HepG2 (cell line): ENCODE data around the gene ANTXR1. TPM values are rescaled to one million over a fixed set of nuclear protein-coding genes. Genes with fewer than 3 reads are reported as not detected.

Source experiments
- ATAC-seq: fragments of 200-7000 bp; cut with Tn5 transposase; 3 replicates; pipeline ENCODE4 v1.9.1; 2020; ENCODE audit warnings: mild to moderate bottlenecking, moderate library complexity
- BruUV-seq: library from RNA; stranded (reverse); fragments of 400-500 nt; replicated peaks from 2 replicates; lab custom pipeline; 2021; lab: Mats Ljungman, UMichigan
- CTCF ChIA-PET: fragments of 300-600 bp; formaldehyde crosslinking; extraction: SDS; loops from one replicate; lab custom pipeline; 2021; ENCODE audit warnings: low total read pairs, inconsistent platforms, low intra/inter-chr PET ratio; lab: Yijun Ruan, JAX
- POLR2A ChIA-PET: fragments of 350-600 bp; sonication (Branson Sonifier 250); formaldehyde crosslinking; loops from one replicate; lab custom pipeline; 2020; ENCODE audit warnings: antibody characterized with exemption, inconsistent platforms; lab: Yijun Ruan, JAX
- DNase-seq: peaks from one replicate; pipeline ENCODE4 v3.0.0-alpha.2; 2015; ENCODE audit warnings: low spot score
- FAIRE-seq: peaks from 3 replicates; lab custom pipeline; 2011; peaks lifted over from hg19 to GRCh38; lab: Jason Lieb, UNC
- H2AFZ ChIP-seq: one replicate; pipeline ENCODE4 v1.6.1; 2011; ENCODE audit warnings: low read length, inconsistent platforms
- H3K27ac ChIP-seq: fragments of 300-600 bp; 3 replicates; pipeline ENCODE4 v1.8.0; 2011; ENCODE audit warnings: mixed run types, mild to moderate bottlenecking, mixed read lengths, low read length, inconsistent platforms; ENCODE audit not compliant: insufficient read depth; ENCODE audit errors: extremely low read length
- H3K27me3 ChIP-seq, 2 experiments: fragments of 200-600 bp in 1 of 2; 2 replicates in 1 of 2; 3 replicates in 1 of 2; pipeline versions ENCODE4 v1.6.0 to v1.8.0; 2011; ENCODE audit warnings: low read length in 2 of 2, mild to moderate bottlenecking in 2 of 2, moderate library complexity in 2 of 2, inconsistent platforms in 1 of 2; ENCODE audit not compliant: insufficient read depth in 2 of 2, control insufficient read depth in 1 of 2
- H3K36me3 ChIP-seq, 2 experiments: fragments of 200-600 bp in 1 of 2; replicated peaks in 1 of 2; 2 replicates in 1 of 2; 3 replicates in 1 of 2; pipeline versions ENCODE4 v1.5.1 to v1.8.0; 2011; ENCODE audit warnings: low read length in 2 of 2, inconsistent platforms in 1 of 2; ENCODE audit not compliant: insufficient read depth in 2 of 2, control insufficient read depth in 1 of 2
- H3K4me1 ChIP-seq: 2 replicates; pipeline ENCODE4 v1.5.1; 2012; ENCODE audit warnings: low read length, inconsistent platforms; ENCODE audit not compliant: insufficient read depth
- H3K4me2 ChIP-seq: 2 replicates; pipeline ENCODE4 v1.6.0; 2011; ENCODE audit warnings: low read depth, low read length, inconsistent platforms
- H3K4me3 ChIP-seq, 3 experiments: fragments of 200-600 bp in 1 of 3; sonication (generic), shearing (Covaris generic) in 1 of 3; replicated peaks in 1 of 3; 2 replicates each; pipeline ENCODE4 v1.5.1; 2011 to 2016; ENCODE audit warnings: low read length in 3 of 3, inconsistent platforms in 2 of 3, low read depth in 2 of 3, mild to moderate bottlenecking in 2 of 3, control low read depth in 1 of 3, mixed read lengths in 1 of 3; ENCODE audit not compliant: insufficient read depth in 1 of 3
- H3K79me2 ChIP-seq: one replicate; pipeline ENCODE4 v1.6.1; 2011; ENCODE audit warnings: low read length, inconsistent platforms; ENCODE audit not compliant: insufficient read depth
- H3K9ac ChIP-seq: 2 replicates; pipeline ENCODE4 v1.6.0; 2011; ENCODE audit warnings: mild to moderate bottlenecking, low read depth, low read length, inconsistent platforms; ENCODE audit not compliant: insufficient read depth
- H3K9me3 ChIP-seq: 2 replicates; pipeline ENCODE4 v1.5.1; 2012; ENCODE audit warnings: mild to moderate bottlenecking, low read length
- H4K20me1 ChIP-seq: 2 replicates; pipeline ENCODE4 v1.6.0; 2011; ENCODE audit warnings: inconsistent platforms, mild to moderate bottlenecking, low read length, moderate library complexity; ENCODE audit not compliant: insufficient read depth
- CENPBD1 ChIP-seq: sonication (generic); formaldehyde crosslinking; IDR thresholded peaks from 2 replicates; pipeline ENCODE4 v1.8.0; 2022; ENCODE audit warnings: missing genetic modification reagents, low read depth, mild to moderate bottlenecking, borderline replicate concordance
- CENPT ChIP-seq: sonication (generic); formaldehyde crosslinking; IDR thresholded peaks from 2 replicates; pipeline ENCODE4 v1.8.0; 2022; ENCODE audit warnings: low read depth, mild to moderate bottlenecking, moderate library complexity, missing genetic modification reagents
- EZH2 ChIP-seq: conservative IDR thresholded peaks from 2 replicates; pipeline ENCODE4 v1.6.1; 2012; ENCODE audit warnings: mild to moderate bottlenecking, low read depth, low read length, moderate library complexity
- FOXP4 ChIP-seq: sonication (generic); formaldehyde crosslinking; IDR thresholded peaks from 2 replicates; pipeline ENCODE4 v1.4.0; 2020; ENCODE audit warnings: missing genetic modification reagents
- GLI4 ChIP-seq: sonication (generic); formaldehyde crosslinking; IDR thresholded peaks from 2 replicates; pipeline ENCODE4 v1.5.1; 2020; ENCODE audit warnings: missing genetic modification reagents, mild to moderate bottlenecking, moderate library complexity, borderline replicate concordance
- NFKBIZ ChIP-seq: IDR thresholded peaks from 2 replicates; pipeline ENCODE4 v1.6.1; 2018; ENCODE audit warnings: missing genetic modification reagents, missing compliant biosample characterization
- SP140L ChIP-seq: sonication (generic); formaldehyde crosslinking; IDR thresholded peaks from 2 replicates; pipeline ENCODE4 v1.4.0; 2020; ENCODE audit warnings: missing genetic modification reagents, borderline replicate concordance
- THAP7 ChIP-seq: sonication (generic); formaldehyde crosslinking; IDR thresholded peaks from 2 replicates; pipeline ENCODE4 v1.8.1; 2023; ENCODE audit warnings: mild to moderate bottlenecking, missing genetic modification reagents
- ZBTB21 ChIP-seq: sonication (generic); formaldehyde crosslinking; IDR thresholded peaks from 2 replicates; pipeline ENCODE4 v1.4.0; 2020; ENCODE audit warnings: missing genetic modification reagents
- ZNF256 ChIP-seq: sonication (generic); formaldehyde crosslinking; conservative IDR thresholded peaks from 2 replicates; pipeline ENCODE4 v1.4.0; 2020; ENCODE audit warnings: missing genetic modification reagents
- ZNF629 ChIP-seq: sonication (generic); formaldehyde crosslinking; conservative IDR thresholded peaks from 2 replicates; pipeline ENCODE4 v1.5.0; 2020; ENCODE audit warnings: missing genetic modification reagents
- ZNF687 ChIP-seq: sonication (generic); formaldehyde crosslinking; IDR thresholded peaks from 2 replicates; pipeline ENCODE4 v1.5.1; 2020; ENCODE audit warnings: mild to moderate bottlenecking, missing genetic modification reagents, moderate library complexity
- ZNF775 ChIP-seq: sonication (generic); formaldehyde crosslinking; IDR thresholded peaks from 2 replicates; pipeline ENCODE4 v1.4.0; 2020; ENCODE audit warnings: missing genetic modification reagents, mild to moderate bottlenecking, moderate library complexity, borderline replicate concordance
- ZSCAN9 ChIP-seq: IDR thresholded peaks from 2 replicates; pipeline ENCODE4 v1.6.1; 2016; ENCODE audit warnings: borderline replicate concordance
- WGBS: methylation state at CpG from one replicate; pipeline ENCODE4 v1.1.6; 2017; ENCODE audit warnings: low lambda C conversion rate; 5-methylcytosine and 5-hydroxymethylcytosine counted together
- in situ Hi-C: cut with HindIII; loops from 2 replicates; pipeline ENCODE4 v1.10.0; 2017; ENCODE audit warnings: low pct_unique_long_range_greater_than_20kb; ENCODE audit not compliant: extremely low pct_ligation_motif_present
- intact Hi-C: fragments of 100-400 bp; cut with micrococcal nuclease; formaldehyde crosslinking; loops from one replicate; pipeline ENCODE4 v1.10.0; 2022; ENCODE audit not compliant: unreplicated experiment
- polyA plus RNA-seq, 8 experiments: library from polyadenylated mRNA; depleted of rRNA in 3 of 8; stranded (reverse) in 7 of 8; unstranded in 1 of 8; fragments of >200 nt; fragmentation: Illumina TruSeq in 4 of 8; extraction: Trizol in 4 of 8; gene quantifications; 2 replicates each; pipeline versions ENCODE4 v1.2.1 to v1.2.3, GENCODE V29; 2011 to 2016; ENCODE audit warnings: low read depth in 4 of 8, missing spikeins in 1 of 8, mixed read lengths in 1 of 8; ENCODE audit not compliant: insufficient read depth in 1 of 8
- total RNA-seq, 5 experiments: library from RNA; depleted of rRNA; stranded (reverse); fragments of >200 nt; fragmentation: Illumina TruSeq; extraction: Trizol; gene quantifications; 2 replicates each; pipeline ENCODE4 v1.2.3, GENCODE V29; 2016; ENCODE audit warnings: low read depth in 1 of 5

The ANTXR1 gene
- total and polyA plus RNA-seq, 2 of the 13 experiments (the other 11 are each of a cell fraction or from before 2014, with no cell fraction given) = 4.5 to 12.7 TPM

- no TSS peak for BruUV-seq
- Histone ChIP-seq H3K27me3 (no peaks in the 10 kb centered on the region), H3K4me2 (no peak overlapping the region), H4K20me1 (no peaks in the 10 kb centered on the region), H3K27ac (no peak overlapping the region), H3K9ac (no peak overlapping the region), H3K9me3 (no peaks in the 10 kb centered on the region), H3K4me1 (peaks cover 31% of the 10 kb centered on the region), H3K36me3 (peaks cover 0 to 16% of the 10 kb centered on the region in 2 experiments; a peak in 4 of 5 replicates), H2AFZ (no peak overlapping the region), H3K4me3 (no peak overlapping the region), H3K79me2 (no peaks in the 10 kb centered on the region)
- POLR2A ChIA-PET = interaction anchor here (0.6 kb wide), 1 partner anchor 30 kb away, joined by 3 read pairs; no protein-coding TSS in a partner anchor
- ATAC-seq = no peak
- no peak for FAIRE-seq
- in situ Hi-C loops (no loop called here), intact Hi-C loops (no loop called here)
- CTCF ChIA-PET = no interaction called here
- DNase-seq = no peak
- WGBS = 92% methylated on average over 3 of the region's 3 CpGs
- TF ChIP-seq THAP7 (CRISPR knock-in tag) (no peak), FOXP4 (CRISPR knock-in tag) (0 out of 2 replicates have a peak, but pooled peaks have one; percentile 14), ZSCAN9 (CRISPR knock-in tag) (no peak), CENPBD1 (no peak), ZNF687 (no peak), ZBTB21 (CRISPR knock-in tag) (no peak), GLI4 (CRISPR knock-in tag) (no peak), SP140L (CRISPR knock-in tag) (no peak), ZNF775 (CRISPR knock-in tag) (no peak), ZNF629 (CRISPR knock-in tag) (peak; percentile 52), EZH2 (no peak), NFKBIZ (CRISPR knock-in tag) (no peak), ZNF256 (CRISPR knock-in tag) (no peak), CENPT (CRISPR knock-in tag) (no peak)
Measured at GRCh38 chr2:69081001-69081580, 68.1 kb downstream of the ANTXR1 start.
